ENCODE data around the gene SLMAP.
"Not testable (repeated sequence)": the region's sequence is repeated elsewhere in the genome, so short reads cannot be mapped to it uniquely, and the experiment has no call there.

The SLMAP gene

GRCh38 chr3:57785446-57785845 is 29.3 kb downstream of the SLMAP start:
- no peak for DNase-seq
- intact Hi-C loops (cut with DNase I), result no loop called here

- intact Hi-C loops (cut with DNase I), result no loop called here
- no peak for DNase-seq
Measured at GRCh38 chr3:57787867-57788623, 31.9 kb downstream of the SLMAP start.

DNA sequence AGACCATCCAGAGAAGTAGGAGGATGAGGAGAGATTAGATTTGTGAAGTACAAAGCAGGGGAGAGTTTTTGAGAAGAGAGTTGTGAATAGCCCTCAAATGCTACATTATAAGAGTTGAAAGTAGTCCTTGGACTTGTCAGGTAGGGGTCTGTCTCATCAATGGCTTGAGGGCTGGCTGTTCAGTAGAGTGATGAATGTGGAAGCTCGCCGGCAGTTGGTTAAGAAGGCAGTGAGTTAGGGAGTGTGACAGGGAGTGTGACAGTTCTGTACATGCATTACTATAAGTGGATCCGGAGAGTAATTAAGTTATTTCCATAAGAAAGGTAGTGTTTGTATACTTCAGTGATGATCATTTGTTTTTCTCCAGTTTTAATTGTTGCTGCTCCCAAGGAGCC is 32.5 kb downstream of the SLMAP start:
- no peak for DNase-seq
- intact Hi-C loops (cut with DNase I), result no loop called here

DNA sequence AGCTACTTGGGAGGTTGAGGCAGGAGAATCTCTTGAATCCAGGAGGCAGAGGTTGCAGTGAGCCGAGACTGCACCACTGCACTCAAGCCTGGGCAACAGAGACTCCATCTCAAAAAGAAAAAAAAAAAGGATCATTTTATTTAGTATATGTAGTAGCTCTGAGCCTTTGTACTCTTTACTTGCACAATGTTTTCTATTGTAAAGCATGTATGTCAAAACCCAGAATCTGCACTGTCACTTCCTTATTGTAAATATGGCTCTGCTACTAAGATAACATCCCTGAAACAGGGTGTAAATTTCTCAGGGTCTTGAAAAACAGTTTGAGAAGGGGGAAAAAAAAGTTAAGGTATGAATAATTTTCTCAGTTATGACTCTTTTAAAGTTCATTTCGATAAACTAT is 35.1 kb downstream of the SLMAP start:
- intact Hi-C loops (cut with DNase I), result no loop called here
- no peak for DNase-seq

GRCh38 chr3:57792198-57792597 is 36.1 kb downstream of the SLMAP start:
- intact Hi-C loops (cut with DNase I), result no loop called here
- no peak for DNase-seq

- DNase-seq, result peak in 3 of 42 donors; percentile 20 to 49 (median 46)
- intact Hi-C loops (cut with DNase I), result no loop called here
Measured at GRCh38 chr3:57793737-57794187, 37.7 kb downstream of the SLMAP start.

DNA sequence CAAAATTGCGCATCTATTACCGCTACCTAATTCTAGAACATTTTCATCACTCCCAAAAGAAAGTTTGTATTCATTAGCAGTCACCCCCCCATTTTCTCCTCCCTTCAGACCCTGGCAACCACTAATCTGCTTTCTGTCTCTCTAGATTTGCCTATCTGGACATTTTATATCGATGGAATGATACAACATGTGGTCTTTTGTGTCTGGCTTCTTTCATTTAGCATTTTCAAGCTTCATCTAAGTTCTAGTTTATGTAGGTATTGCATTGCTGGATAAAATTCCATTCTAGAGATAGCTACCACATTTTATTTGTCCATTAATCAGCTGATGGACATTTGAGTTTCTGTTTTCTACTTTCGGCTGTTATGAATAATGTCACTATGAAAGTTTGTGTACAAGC is 38.4 kb downstream of the SLMAP start:
- intact Hi-C loops (cut with DNase I), result no loop called here
- DNase-seq, result no peak

- intact Hi-C loops (cut with DNase I), result no loop called here
- no peak for DNase-seq
Measured at GRCh38 chr3:57794951-57795350, 38.8 kb downstream of the SLMAP start.

DNA sequence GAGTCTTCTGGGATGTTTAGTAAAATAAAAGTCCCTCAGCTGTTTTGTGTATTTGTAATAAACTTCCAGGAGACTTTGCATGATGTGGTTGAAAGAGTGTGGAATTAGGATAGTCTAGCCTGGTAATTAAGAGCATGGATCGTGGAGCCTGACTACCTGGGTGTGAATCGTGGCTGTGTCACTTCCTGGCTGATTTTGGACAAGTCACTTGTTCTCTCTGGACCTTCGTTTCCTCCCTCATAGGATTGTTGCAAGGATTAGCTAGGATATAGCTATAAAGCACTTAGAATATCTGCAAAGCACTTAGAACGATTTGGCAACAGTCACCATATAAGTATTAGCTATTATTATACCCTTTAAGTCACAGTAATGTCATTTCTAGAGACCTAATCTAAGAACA is 40.2 kb downstream of the SLMAP start:
- no peak for DNase-seq
- intact Hi-C loops (cut with DNase I), result no loop called here

GRCh38 chr3:57797701-57798487 is 41.8 kb downstream of the SLMAP start:
- DNase-seq, result no peak
- intact Hi-C loops (cut with DNase I), result no loop called here

GRCh38 chr3:57803647-57804081 is 47.6 kb downstream of the SLMAP start:
- DNase-seq, result peak in 8 of 42 donors; percentile 9 to 59 (median 24)
- intact Hi-C loops (cut with DNase I), result no loop called here

GRCh38 chr3:57805266-57805665 is 49.2 kb downstream of the SLMAP start:
- DNase-seq, result no peak
- intact Hi-C loops (cut with DNase I), result no loop called here

- intact Hi-C loops (cut with DNase I), result no loop called here
- peak in 2 of 42 donors; percentile 22 to 50 for DNase-seq
Measured at GRCh38 chr3:57805674-57806073, 49.6 kb downstream of the SLMAP start.

GRCh38 chr3:57806195-57806594 is 50.1 kb downstream of the SLMAP start:
- DNase-seq; intact Hi-C loops (cut with DNase I): not testable (repeated sequence)

DNA sequence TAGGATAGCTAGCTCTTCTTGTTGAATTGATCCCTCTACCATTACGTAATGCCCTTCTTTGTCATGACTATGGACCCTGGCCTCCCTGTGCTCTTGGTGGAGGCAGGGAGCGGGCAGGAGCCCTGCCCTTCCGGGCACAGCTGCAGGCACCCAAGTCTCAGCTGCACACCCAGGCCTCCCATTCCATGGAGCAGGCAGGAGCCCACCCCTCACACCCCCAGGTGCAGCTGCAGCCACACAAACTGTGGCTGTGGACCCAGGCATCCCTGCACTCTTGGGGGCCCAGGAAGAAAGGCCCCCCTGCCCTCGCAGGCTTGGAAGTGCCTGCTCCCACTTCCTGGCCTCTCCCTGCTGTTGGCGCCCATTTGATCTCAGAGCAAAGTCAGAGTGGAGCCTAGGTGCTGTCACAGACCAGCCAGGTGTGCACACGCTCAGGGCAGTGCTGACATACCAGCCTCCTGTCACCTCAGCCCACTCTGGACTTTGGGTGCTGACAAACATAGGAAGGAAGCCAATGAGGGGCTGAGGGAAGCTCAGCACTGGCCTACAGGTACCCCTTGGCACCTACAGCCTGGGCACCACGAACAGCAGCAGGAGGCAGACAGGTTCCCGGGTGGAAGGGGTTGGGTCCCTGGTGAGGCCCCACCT is 53.0 kb downstream of the SLMAP start:
- intact Hi-C loops (cut with DNase I), result no loop called here

DNA sequence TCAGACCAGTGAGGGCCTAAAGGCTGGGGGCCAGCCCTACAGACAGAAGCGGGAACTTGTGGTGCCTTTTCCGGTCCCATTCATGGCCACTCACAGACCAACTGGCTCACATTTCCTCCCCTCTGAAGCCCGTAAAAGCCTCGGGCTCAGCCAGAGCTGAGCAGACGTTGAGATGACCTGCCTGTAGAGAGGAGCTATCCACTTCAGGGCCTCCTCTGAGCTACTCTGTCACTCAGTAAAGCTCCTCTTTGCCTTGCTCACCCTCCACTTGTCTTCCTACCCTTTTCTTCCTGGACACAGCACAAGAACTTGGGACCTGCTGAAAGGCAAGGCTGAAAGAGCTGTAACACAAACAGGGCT is 53.5 kb downstream of the SLMAP start:
- intact Hi-C loops (cut with DNase I), result no loop called here
- DNase-seq, result no peak

More for the DNA sequence above, 53.0 kb downstream of the SLMAP start:
- no peak for DNase-seq

DNA sequence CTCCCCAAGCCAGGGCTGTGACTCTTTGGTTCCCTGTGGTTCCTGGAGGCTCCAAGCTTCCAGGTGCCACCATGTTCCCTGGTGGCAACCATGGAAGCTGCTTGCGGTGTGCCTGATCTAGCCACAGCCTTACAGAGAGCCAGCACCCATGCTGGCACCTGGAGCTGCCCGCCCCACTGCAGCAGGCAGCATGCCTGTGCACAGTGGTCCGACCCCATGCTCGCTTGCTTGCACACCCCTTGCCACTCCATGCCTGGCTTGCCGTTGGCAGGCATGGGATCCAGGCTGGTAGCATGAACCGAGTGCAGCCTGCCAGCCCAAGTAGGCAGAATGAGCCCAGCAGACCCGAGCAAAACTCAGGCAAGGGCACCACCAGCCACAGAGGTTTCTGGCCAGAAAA is 53.9 kb downstream of the SLMAP start:
- intact Hi-C loops (cut with DNase I), result no loop called here
- DNase-seq, result no peak

DNA sequence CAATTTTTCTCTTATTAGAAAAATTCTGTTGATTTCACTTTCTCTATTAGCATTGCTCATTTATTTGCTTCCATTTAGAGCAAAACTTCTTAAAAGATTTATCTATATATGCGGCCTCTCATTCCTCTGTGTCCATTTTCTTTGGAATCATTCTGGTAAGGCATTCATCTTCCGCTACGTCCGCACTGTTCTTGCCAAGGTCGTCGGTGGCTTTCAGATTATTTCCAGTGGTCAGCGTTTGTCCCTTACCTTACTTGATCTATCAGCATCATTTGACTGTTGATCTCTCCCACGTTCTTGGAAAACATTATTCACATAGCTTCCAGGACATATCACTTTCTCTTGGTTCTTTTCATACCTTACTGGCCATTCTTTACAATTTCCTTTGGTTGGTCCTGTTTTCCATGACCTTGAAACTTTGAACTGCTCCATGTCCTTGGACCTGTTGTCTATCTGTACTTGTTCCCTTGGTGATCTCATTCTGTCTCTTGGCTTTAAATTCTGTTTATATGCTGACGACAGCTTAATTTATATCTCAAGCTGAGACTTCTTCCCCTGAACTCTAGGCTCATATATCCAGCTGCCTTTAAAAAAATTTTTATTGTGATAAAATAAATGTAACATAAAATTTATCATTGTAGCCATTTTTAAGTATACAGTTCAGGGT is 54.5 kb downstream of the SLMAP start:
- intact Hi-C loops (cut with DNase I), result no loop called here
- no peak for DNase-seq

DNA sequence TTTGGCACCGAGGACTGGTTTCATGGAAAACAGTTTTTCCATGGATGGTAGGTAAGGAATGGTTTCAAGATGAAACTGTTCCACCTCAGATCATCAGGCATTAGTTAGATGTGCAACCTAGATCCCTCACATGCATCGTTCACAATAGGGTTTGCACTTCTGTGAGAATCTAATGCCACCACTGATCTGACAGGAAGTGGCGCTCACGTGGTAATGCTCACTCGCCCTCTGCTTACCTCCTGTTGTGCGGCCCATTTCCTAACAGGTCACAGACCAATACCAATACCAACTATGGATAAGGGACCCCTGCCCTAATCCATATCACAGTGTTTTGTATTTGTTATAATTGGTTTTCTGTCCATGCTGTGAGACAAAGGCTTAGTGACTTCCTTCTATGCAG is 58.9 kb downstream of the SLMAP start:
- DNase-seq, result no peak
- intact Hi-C loops (cut with DNase I), result no loop called here
